ENCODE data around the gene LHFPL2.

DNA sequence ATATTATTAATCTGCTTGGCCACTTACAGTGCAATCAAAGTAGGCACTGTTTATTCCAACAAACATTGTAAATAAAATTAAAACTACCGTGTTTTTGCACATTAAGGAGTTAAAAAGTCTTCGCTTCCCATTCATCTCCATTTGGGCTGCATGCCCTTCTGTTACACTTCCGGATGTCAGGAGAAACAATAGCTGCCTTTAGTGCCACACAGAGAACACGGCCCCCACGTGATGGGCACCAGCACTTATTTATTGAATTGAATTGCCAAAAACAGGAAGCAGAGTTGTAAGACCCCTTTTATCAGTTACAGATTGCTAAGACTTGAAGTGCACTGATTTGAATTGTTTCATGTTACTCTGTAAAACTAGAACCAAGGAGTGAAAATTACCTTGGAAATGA is 80.4 kb downstream of the LHFPL2 start:
- no peak for TF ChIP-seq POLR2AphosphoS5 (IDR thresholded peaks at IDR 0.05)
- TF ChIP-seq, protein P1, sequence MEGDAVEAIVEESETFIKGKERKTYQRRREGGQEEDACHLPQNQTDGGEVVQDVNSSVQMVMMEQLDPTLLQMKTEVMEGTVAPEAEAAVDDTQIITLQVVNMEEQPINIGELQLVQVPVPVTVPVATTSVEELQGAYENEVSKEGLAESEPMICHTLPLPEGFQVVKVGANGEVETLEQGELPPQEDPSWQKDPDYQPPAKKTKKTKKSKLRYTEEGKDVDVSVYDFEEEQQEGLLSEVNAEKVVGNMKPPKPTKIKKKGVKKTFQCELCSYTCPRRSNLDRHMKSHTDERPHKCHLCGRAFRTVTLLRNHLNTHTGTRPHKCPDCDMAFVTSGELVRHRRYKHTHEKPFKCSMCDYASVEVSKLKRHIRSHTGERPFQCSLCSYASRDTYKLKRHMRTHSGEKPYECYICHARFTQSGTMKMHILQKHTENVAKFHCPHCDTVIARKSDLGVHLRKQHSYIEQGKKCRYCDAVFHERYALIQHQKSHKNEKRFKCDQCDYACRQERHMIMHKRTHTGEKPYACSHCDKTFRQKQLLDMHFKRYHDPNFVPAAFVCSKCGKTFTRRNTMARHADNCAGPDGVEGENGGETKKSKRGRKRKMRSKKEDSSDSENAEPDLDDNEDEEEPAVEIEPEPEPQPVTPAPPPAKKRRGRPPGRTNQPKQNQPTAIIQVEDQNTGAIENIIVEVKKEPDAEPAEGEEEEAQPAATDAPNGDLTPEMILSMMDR (IDR thresholded peaks at IDR 0.05), result no peak

All from transverse colon (tissue), 4 donors.